A673 (cell line): ENCODE data around the gene CRISPLD2. TPM values are rescaled to one million over a fixed set of nuclear protein-coding genes. Genes with fewer than 3 reads are reported as not detected.

Experiments
- BruUV-seq: library from RNA; stranded (reverse); fragments of 400-500 nt; replicated peaks from 2 replicates; lab custom pipeline; 2021; lab: Mats Ljungman, UMichigan
- CTCF ChIA-PET: fragments of 300-600 bp; sonication (Branson Sonifier 250); formaldehyde crosslinking; loops from one replicate; lab custom pipeline; 2022; ENCODE audit warnings: antibody characterized with exemption; lab: Charles Lee
- POLR2A ChIA-PET: fragments of 300-600 bp; sonication (Branson Sonifier 250); formaldehyde crosslinking; loops from one replicate; lab custom pipeline; 2022; ENCODE audit warnings: antibody characterized with exemption; ENCODE audit not compliant: low non-redundant PET; lab: Charles Lee
- DNase-seq: peaks from one replicate; pipeline ENCODE4 v3.0.0-alpha.2; 2015; ENCODE audit warnings: low spot score
- H3K27ac ChIP-seq: fragments of 200-600 bp; sonication (generic); 2 replicates; pipeline ENCODE4 v1.5.1; 2016; ENCODE audit warnings: mixed run types, low read depth, mild to moderate bottlenecking, mixed read lengths, antibody characterized with exemption, low read length; ENCODE audit not compliant: poor library complexity, severe bottlenecking
- H3K27me3 ChIP-seq: fragments of 200-600 bp; sonication (generic); replicated peaks from 2 replicates; pipeline ENCODE4 v1.6.1; 2017; ENCODE audit warnings: mixed run types, low read depth, mild to moderate bottlenecking, mixed read lengths, antibody characterized with exemption, low read length; ENCODE audit not compliant: insufficient read depth, poor library complexity
- H3K36me3 ChIP-seq: fragments of 200-600 bp; sonication (generic); 2 replicates; pipeline ENCODE4 v1.6.1; 2016; ENCODE audit warnings: mixed run types, mild to moderate bottlenecking, mixed read lengths, antibody characterized with exemption, low read length; ENCODE audit not compliant: insufficient read depth, poor library complexity, severe bottlenecking
- H3K4me1 ChIP-seq: fragments of 200-600 bp; sonication (generic); 2 replicates; pipeline ENCODE4 v1.6.1; 2017; ENCODE audit warnings: mixed run types, mild to moderate bottlenecking, mixed read lengths, antibody characterized with exemption, low read length; ENCODE audit not compliant: insufficient read depth, poor library complexity, severe bottlenecking
- H3K4me3 ChIP-seq: fragments of 200-600 bp; sonication (generic); 2 replicates; pipeline ENCODE4 v1.5.1; 2016; ENCODE audit warnings: low read depth, mixed run types, mild to moderate bottlenecking, mixed read lengths, low read length; ENCODE audit not compliant: poor library complexity, severe bottlenecking
- H3K9me3 ChIP-seq: fragments of 200-600 bp; sonication (generic); 2 replicates; pipeline ENCODE4 v1.6.1; 2016; ENCODE audit warnings: mixed run types, low read depth, mild to moderate bottlenecking, mixed read lengths, antibody characterized with exemption, low read length; ENCODE audit not compliant: poor library complexity, severe bottlenecking
- EZH2 ChIP-seq: fragments of 200-600 bp; sonication (generic); IDR thresholded peaks from 2 replicates; pipeline ENCODE4 v1.6.1; 2017; ENCODE audit warnings: borderline replicate concordance, low read depth, mild to moderate bottlenecking, mixed read lengths, antibody characterized with exemption, low read length; ENCODE audit not compliant: poor library complexity, severe bottlenecking
- intact Hi-C: fragments of 100-400 bp; cut with micrococcal nuclease; formaldehyde crosslinking; loops from one replicate; pipeline ENCODE4 v1.10.0; 2022; ENCODE audit not compliant: unreplicated experiment
- total RNA-seq: library from RNA; stranded (reverse); gene quantifications from 2 replicates; pipeline ENCODE4 v1.2.3, GENCODE V29; 2021
- TF ChIP-seq, protein P1 (sequence below): fragments of 300-800, 200-600 bp; sonication (generic); conservative IDR thresholded peaks from 2 replicates; pipeline ENCODE4 v1.5.1; 2017; ENCODE audit warnings: low read depth, mild to moderate bottlenecking, antibody characterized with exemption, low read length, moderate library complexity, mixed read lengths

The CRISPLD2 gene
- total RNA-seq, 1 experiment from 2014 or later: 0.32 TPM

DNA sequence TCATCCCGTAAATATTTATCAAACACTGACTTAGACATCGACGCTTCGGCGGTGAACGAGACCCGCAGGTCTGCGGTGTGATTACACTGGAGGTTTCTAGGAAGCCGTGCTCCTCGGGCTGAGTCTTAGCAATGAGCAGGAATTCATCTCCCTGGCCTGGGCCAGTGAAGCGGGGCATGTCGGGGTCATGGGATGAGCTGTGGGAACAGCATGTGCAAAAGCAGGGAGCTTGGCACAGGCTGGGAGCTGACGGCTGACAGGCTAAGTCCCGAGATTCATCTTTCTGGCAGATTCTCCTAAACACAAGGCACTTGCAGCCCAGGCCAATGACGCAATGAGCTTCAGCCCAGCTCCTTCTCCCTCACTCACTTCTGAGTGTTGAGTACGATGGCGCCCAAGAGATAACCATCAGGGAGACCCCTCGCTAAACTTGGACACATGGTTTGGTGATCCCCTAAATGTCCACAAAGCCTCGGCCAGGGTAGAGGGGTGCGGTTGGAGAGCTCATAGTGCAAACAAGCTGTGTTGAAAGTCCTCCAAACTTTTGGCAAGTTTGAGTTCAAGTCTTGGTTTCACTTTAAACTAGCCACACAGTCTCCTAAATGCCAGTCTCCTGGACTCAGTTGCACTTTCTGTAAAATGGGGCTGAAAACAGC lies 12.8 kb downstream of the CRISPLD2 start:
- BruUV-seq: no TSS peak
- no peak for DNase-seq
- ChIA-PET CTCF (no interaction called here), POLR2A (no interaction called here)
- Histone ChIP-seq H3K4me1 (no peaks in the 10 kb centered on the region), H3K9me3 (no peaks in the 10 kb centered on the region), H3K27me3 (no peaks in the 10 kb centered on the region), H3K27ac (no peak overlapping the region), H3K36me3 (no peaks in the 10 kb centered on the region), H3K4me3 (no peak overlapping the region)
- no peak for TF ChIP-seq EZH2
- TF ChIP-seq, protein P1, sequence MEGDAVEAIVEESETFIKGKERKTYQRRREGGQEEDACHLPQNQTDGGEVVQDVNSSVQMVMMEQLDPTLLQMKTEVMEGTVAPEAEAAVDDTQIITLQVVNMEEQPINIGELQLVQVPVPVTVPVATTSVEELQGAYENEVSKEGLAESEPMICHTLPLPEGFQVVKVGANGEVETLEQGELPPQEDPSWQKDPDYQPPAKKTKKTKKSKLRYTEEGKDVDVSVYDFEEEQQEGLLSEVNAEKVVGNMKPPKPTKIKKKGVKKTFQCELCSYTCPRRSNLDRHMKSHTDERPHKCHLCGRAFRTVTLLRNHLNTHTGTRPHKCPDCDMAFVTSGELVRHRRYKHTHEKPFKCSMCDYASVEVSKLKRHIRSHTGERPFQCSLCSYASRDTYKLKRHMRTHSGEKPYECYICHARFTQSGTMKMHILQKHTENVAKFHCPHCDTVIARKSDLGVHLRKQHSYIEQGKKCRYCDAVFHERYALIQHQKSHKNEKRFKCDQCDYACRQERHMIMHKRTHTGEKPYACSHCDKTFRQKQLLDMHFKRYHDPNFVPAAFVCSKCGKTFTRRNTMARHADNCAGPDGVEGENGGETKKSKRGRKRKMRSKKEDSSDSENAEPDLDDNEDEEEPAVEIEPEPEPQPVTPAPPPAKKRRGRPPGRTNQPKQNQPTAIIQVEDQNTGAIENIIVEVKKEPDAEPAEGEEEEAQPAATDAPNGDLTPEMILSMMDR: no peak
- intact Hi-C loops: no loop called here

DNA sequence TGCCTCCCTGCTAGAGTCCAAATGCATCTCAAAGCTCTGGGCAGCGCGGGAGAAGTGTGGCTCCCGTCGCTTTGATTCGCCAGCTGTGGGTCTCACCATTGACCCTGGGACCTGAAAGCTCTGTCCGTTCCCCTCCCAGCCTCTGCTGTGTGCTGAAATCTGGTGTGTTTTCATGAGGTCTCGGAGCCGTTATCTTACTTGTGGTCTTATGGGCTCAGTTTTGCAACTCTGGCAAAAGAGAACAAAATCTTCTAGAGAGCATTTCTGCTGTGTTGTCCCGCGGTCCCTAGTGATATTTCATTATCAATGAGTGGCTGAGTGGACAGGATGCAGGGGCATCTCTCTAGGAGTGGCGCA lies 13.3 kb downstream of the CRISPLD2 start:
- H3K27ac ChIP-seq: no peak overlapping the region
- no peaks in the 10 kb centered on the region for H3K4me1 ChIP-seq
- ChIA-PET POLR2A (no interaction called here), CTCF (no interaction called here)
- H3K9me3 ChIP-seq: no peaks in the 10 kb centered on the region
- no TSS peak for BruUV-seq
- H3K27me3 ChIP-seq: no peaks in the 10 kb centered on the region
- no peak for DNase-seq
- intact Hi-C loops: no loop called here
- H3K36me3 ChIP-seq: no peaks in the 10 kb centered on the region
- no peak overlapping the region for H3K4me3 ChIP-seq
- TF ChIP-seq, protein P1: no peak
- no peak for TF ChIP-seq EZH2

DNA sequence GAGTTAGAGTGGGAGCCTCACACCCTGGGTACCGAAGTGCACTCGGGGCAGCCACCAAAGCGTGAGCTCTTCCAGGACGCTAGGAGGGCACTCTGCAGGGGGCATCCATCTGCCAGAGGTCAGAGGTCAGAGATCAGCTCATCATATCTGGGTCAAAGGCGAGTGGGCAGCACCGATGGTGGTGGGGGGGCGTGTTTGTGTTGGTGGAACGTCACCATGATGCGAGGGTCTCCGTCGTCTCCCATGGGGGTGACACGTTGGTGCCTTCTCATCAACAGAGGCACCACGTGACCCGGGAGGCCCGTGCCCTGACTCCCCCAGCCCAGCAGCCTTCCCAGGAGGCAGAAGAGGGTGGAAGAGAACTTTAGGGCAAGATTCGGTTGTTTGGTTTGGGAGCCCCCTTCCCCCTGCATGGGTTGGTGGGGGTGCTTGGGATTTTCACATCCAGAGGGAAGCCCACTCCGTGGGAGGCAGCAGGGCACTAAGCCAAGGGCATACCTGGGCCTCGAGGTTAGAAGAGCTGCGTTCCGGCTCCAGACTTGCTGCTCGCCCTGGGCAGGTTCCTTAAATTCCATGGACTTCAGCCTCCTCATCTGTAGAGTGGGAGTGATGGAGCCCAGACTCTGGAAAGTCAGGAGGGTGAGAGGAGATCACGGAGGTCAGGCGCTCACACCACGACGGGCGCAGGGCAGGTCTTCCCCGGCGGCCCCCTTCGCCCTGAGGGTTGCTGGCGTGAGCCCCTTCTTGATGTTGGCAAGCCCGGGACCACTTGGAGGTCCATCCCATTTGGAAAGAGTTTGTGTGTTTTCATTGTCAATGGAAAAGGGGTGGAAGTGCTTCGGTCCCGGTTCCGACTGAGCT lies 14.0 kb downstream of the CRISPLD2 start:
- ChIA-PET POLR2A (no interaction called here), CTCF (no interaction called here)
- Histone ChIP-seq H3K4me1 (no peaks in the 10 kb centered on the region), H3K27ac (no peak overlapping the region), H3K4me3 (no peak overlapping the region), H3K9me3 (no peaks in the 10 kb centered on the region), H3K27me3 (no peaks in the 10 kb centered on the region), H3K36me3 (no peaks in the 10 kb centered on the region)
- DNase-seq: no peak
- intact Hi-C loops: no loop called here
- TF ChIP-seq, protein P1: no peak
- TF ChIP-seq EZH2: no peak
- no TSS peak for BruUV-seq
